H1 (cell line): ENCODE data around the gene CFAP74. TPM values are rescaled to one million over a fixed set of nuclear protein-coding genes. Genes with fewer than 3 reads are reported as not detected.

Source experiments
- CTCF ChIA-PET: fragments of 300-600 bp; sonication (Branson Sonifier 250); formaldehyde crosslinking; loops from one replicate; lab custom pipeline; 2021; ENCODE audit not compliant: partially characterized antibody; lab: Charles Lee
- POLR2A ChIA-PET: fragments of 300-600 bp; sonication (Branson Sonifier 250); formaldehyde crosslinking; loops from one replicate; lab custom pipeline; 2021; ENCODE audit warnings: inconsistent platforms; ENCODE audit not compliant: partially characterized antibody; lab: Charles Lee
- DNase-seq, 2 experiments: peaks; one replicate each; pipeline versions ENCODE4 v3.0.0 to v3.0.0-alpha.2; 2010 to 2022; ENCODE audit warnings: low spot score in 2 of 2, low read depth in 1 of 2, mixed read lengths in 1 of 2
- FAIRE-seq: peaks from 2 replicates; lab custom pipeline; 2011; peaks lifted over from hg19 to GRCh38; lab: Jason Lieb, UNC
- H2AFZ ChIP-seq: 2 replicates; pipeline ENCODE4 v1.8.1; 2012; ENCODE audit warnings: low read length, inconsistent platforms
- H2AK5ac ChIP-seq: 2 replicates; pipeline ENCODE4 v1.6.1; 2013; ENCODE audit warnings: low read depth, low read length
- H2BK120ac ChIP-seq: replicated peaks from 2 replicates; pipeline ENCODE3; 2013; ENCODE audit warnings: low read depth, low read length, inconsistent platforms
- H2BK12ac ChIP-seq: 2 replicates; pipeline ENCODE4 v1.6.1; 2013; ENCODE audit warnings: low read depth, low read length
- H2BK15ac ChIP-seq: 2 replicates; pipeline ENCODE4 v1.6.1; 2013; ENCODE audit warnings: low read length
- H2BK20ac ChIP-seq: 2 replicates; pipeline ENCODE4 v1.6.1; 2013; ENCODE audit warnings: low read length
- H2BK5ac ChIP-seq: 2 replicates; pipeline ENCODE4 v1.6.1; 2013; ENCODE audit warnings: low read depth, low read length
- H3K14ac ChIP-seq: 2 replicates; pipeline ENCODE4 v1.6.1; 2013; ENCODE audit warnings: inconsistent platforms; ENCODE audit not compliant: insufficient read length
- H3K18ac ChIP-seq: 2 replicates; pipeline ENCODE4 v1.6.1; 2013; ENCODE audit warnings: low read length; ENCODE audit errors: extremely low read depth
- H3K23ac ChIP-seq: 2 replicates; pipeline ENCODE4 v1.6.1; 2013; ENCODE audit warnings: inconsistent platforms; ENCODE audit not compliant: insufficient read length
- H3K23me2 ChIP-seq: 2 replicates; pipeline ENCODE4 v1.6.1; 2013; ENCODE audit warnings: low read depth, low read length
- H3K27ac ChIP-seq: 2 replicates; pipeline ENCODE4 v1.6.1; 2011; ENCODE audit warnings: low read depth, low read length, inconsistent platforms
- H3K27me3 ChIP-seq, 4 experiments: replicated peaks in 1 of 4; 1 replicate in 1 of 4; 2 replicates in 3 of 4; pipeline versions ENCODE4 v1.6.1 to v1.8.1; 2011 to 2013; ENCODE audit warnings: low read length in 3 of 4, mild to moderate bottlenecking in 3 of 4, inconsistent platforms in 2 of 4, mixed read lengths in 2 of 4, moderate library complexity in 1 of 4; ENCODE audit not compliant: control insufficient read depth in 3 of 4, insufficient read depth in 3 of 4; ENCODE audit errors: extremely low read depth in 1 of 4
- H3K36me3 ChIP-seq, 4 experiments: 2 replicates each; pipeline versions ENCODE4 v1.6.1 to v1.8.1; 2011 to 2013; ENCODE audit warnings: mild to moderate bottlenecking in 4 of 4, low read length in 3 of 4, moderate library complexity in 2 of 4, control low read depth in 1 of 4, inconsistent platforms in 1 of 4; ENCODE audit not compliant: insufficient read depth in 4 of 4, control insufficient read depth in 2 of 4
- H3K4ac ChIP-seq: replicated peaks from 2 replicates; pipeline ENCODE3; 2013; ENCODE audit warnings: low read length, low read depth, mixed read lengths, inconsistent platforms; ENCODE audit not compliant: insufficient read length
- H3K4me1 ChIP-seq, 4 experiments: replicated peaks in 1 of 4; 1 replicate in 1 of 4; 2 replicates in 3 of 4; pipeline versions ENCODE4 v1.6.1 to v1.8.1; 2011 to 2013; ENCODE audit warnings: low read length in 3 of 4, inconsistent platforms in 2 of 4, mixed read lengths in 1 of 4; ENCODE audit not compliant: insufficient read depth in 4 of 4, control insufficient read depth in 3 of 4
- H3K4me2 ChIP-seq, 2 experiments: 2 replicates each; pipeline versions ENCODE4 v1.6.1 to v1.8.1; 2011 to 2013; ENCODE audit warnings: low read depth in 2 of 2, low read length in 2 of 2, control low read depth in 1 of 2, inconsistent platforms in 1 of 2, mild to moderate bottlenecking in 1 of 2; ENCODE audit not compliant: insufficient read depth in 1 of 2
- H3K4me3 ChIP-seq, 4 experiments: fragments of 200-600, 300-600 bp in 1 of 4; sonication (generic), shearing (Covaris generic), sonication (Bioruptor Twin) in 1 of 4; 2 replicates each; pipeline versions ENCODE4 v1.5.1 to v1.8.1; 2011 to 2016; ENCODE audit warnings: low read length in 4 of 4, low read depth in 3 of 4, control low read depth in 2 of 4, inconsistent platforms in 2 of 4, mild to moderate bottlenecking in 2 of 4, mixed read lengths in 1 of 4, moderate library complexity in 1 of 4; ENCODE audit not compliant: insufficient read depth in 2 of 4; ENCODE audit errors: extremely low read depth in 1 of 4
- H3K56ac ChIP-seq: replicated peaks from 2 replicates; pipeline ENCODE3; 2013; ENCODE audit warnings: low read depth, mild to moderate bottlenecking, mixed read lengths, low read length, inconsistent platforms; ENCODE audit not compliant: insufficient read length
- H3K79me1 ChIP-seq: 2 replicates; pipeline ENCODE4 v1.6.1; 2013; ENCODE audit warnings: low read depth, low read length, control low read depth
- H3K79me2 ChIP-seq, 2 experiments: 2 replicates each; pipeline versions ENCODE4 v1.6.1 to v1.8.1; 2012 to 2013; ENCODE audit warnings: low read length in 2 of 2, mild to moderate bottlenecking in 2 of 2, inconsistent platforms in 1 of 2; ENCODE audit not compliant: insufficient read depth in 2 of 2, control insufficient read depth in 1 of 2
- H3K9ac ChIP-seq, 4 experiments: replicated peaks in 1 of 4; 1 replicate in 1 of 4; 2 replicates in 3 of 4; pipeline versions ENCODE4 v1.6.1 to v1.8.1; 2011 to 2013; ENCODE audit warnings: low read depth in 3 of 4, low read length in 3 of 4, control low read depth in 2 of 4, mild to moderate bottlenecking in 2 of 4, moderate library complexity in 2 of 4, inconsistent platforms in 1 of 4; ENCODE audit errors: extremely low read depth in 1 of 4
- H3K9me3 ChIP-seq, 2 experiments: 2 replicates each; pipeline versions ENCODE4 v1.6.1 to v1.8.1; 2012 to 2013; ENCODE audit warnings: mild to moderate bottlenecking in 2 of 2, moderate library complexity in 2 of 2, control low read depth in 1 of 2, inconsistent platforms in 1 of 2, low read depth in 1 of 2, low read length in 1 of 2, mixed read lengths in 1 of 2; ENCODE audit not compliant: insufficient read depth in 2 of 2
- H4K20me1 ChIP-seq, 2 experiments: replicated peaks in 1 of 2; 2 replicates each; pipeline versions ENCODE3 to v1.8.1; 2011 to 2013; ENCODE audit warnings: inconsistent platforms in 2 of 2, low read length in 2 of 2, mild to moderate bottlenecking in 1 of 2; ENCODE audit not compliant: insufficient read depth in 2 of 2, control insufficient read depth in 1 of 2
- H4K5ac ChIP-seq: 2 replicates; pipeline ENCODE4 v1.6.1; 2013; ENCODE audit warnings: low read length, low read depth, mixed read lengths, inconsistent platforms; ENCODE audit not compliant: insufficient read length
- H4K8ac ChIP-seq: 2 replicates; pipeline ENCODE4 v1.8.0; 2013; ENCODE audit warnings: mild to moderate bottlenecking, moderate library complexity, low read length, inconsistent platforms; ENCODE audit not compliant: insufficient read depth; ENCODE audit errors: extremely low read depth
- H4K91ac ChIP-seq: replicated peaks from 2 replicates; pipeline ENCODE3; 2013; ENCODE audit warnings: low read length, mixed read lengths, inconsistent platforms; ENCODE audit not compliant: insufficient read length
- CTBP2 ChIP-seq: IDR thresholded peaks from 2 replicates; pipeline ENCODE4 v1.7.0; 2011; ENCODE audit warnings: borderline replicate concordance, mild to moderate bottlenecking, moderate library complexity, mixed read lengths, low read length; ENCODE audit not compliant: insufficient read depth, insufficient read length
- HDAC2 ChIP-seq, 2 experiments: fragments of 300-600 bp in 1 of 2; sonication (generic) in 1 of 2; IDR thresholded peaks; 2 replicates each; pipeline ENCODE4 v1.6.1; 2011 to 2012; ENCODE audit warnings: low read depth in 2 of 2, low read length in 2 of 2, mild to moderate bottlenecking in 2 of 2, moderate library complexity in 2 of 2, borderline replicate concordance in 1 of 2, inconsistent platforms in 1 of 2
- POLR2A ChIP-seq, 2 experiments: IDR thresholded peaks; 1 replicate in 1 of 2; 2 replicates in 1 of 2; pipeline ENCODE4 v1.6.1; 2011; ENCODE audit warnings: low read depth in 2 of 2, low read length in 2 of 2, mild to moderate bottlenecking in 2 of 2; ENCODE audit errors: control extremely low read depth in 1 of 2
- POLR2AphosphoS5 ChIP-seq: IDR thresholded peaks from 2 replicates; pipeline ENCODE4 v1.6.1; 2011; ENCODE audit warnings: low read depth, low read length
- WGBS, 2 experiments: shearing (Covaris generic) in 1 of 2; methylation state at CpG; one replicate each; pipeline versions ENCODE4 v1.1.6 to v1.1.7; 2013 to 2015; ENCODE audit warnings: low lambda C conversion rate in 2 of 2, mixed read lengths in 2 of 2, inconsistent platforms in 1 of 2, low coverage in 1 of 2, missing lambda C conversion rate in 1 of 2; ENCODE audit not compliant: insufficient replicate concordance in 2 of 2, insufficient coverage in 1 of 2, insufficient read length in 1 of 2; ENCODE audit errors: extremely low coverage in 1 of 2, missing lambda C conversion rate in 1 of 2; 5-methylcytosine and 5-hydroxymethylcytosine counted together
- polyA plus RNA-seq, 7 experiments: library from polyadenylated mRNA; depleted of rRNA in 3 of 7; stranded (reverse) in 5 of 7; unstranded in 2 of 7; fragments of >200 nt in 5 of 7; fragments of 200-250 nt in 2 of 7; gene quantifications; 1 replicate in 5 of 7; 2 replicates in 1 of 7; 4 replicates in 1 of 7; pipeline versions ENCODE4 v1.2.1 to v1.2.3, GENCODE V29; 2011 to 2013; ENCODE audit warnings: missing spikeins in 2 of 7, mixed read lengths in 2 of 7
- total RNA-seq: library from RNA; stranded (reverse); fragmentation: NEBNext Ultra II Directional; extraction: Animal tissue kit (Norgen Biotek cat#: 25700); gene quantifications from 2 replicates; pipeline ENCODE4 v1.2.1, GENCODE V29; 2021

CFAP74 gene
- total and polyA plus RNA-seq, 2 of the 8 experiments (the other 6 are each of a cell fraction or from before 2014, with no cell fraction given), result 0.09 to 0.20 TPM

DNA sequence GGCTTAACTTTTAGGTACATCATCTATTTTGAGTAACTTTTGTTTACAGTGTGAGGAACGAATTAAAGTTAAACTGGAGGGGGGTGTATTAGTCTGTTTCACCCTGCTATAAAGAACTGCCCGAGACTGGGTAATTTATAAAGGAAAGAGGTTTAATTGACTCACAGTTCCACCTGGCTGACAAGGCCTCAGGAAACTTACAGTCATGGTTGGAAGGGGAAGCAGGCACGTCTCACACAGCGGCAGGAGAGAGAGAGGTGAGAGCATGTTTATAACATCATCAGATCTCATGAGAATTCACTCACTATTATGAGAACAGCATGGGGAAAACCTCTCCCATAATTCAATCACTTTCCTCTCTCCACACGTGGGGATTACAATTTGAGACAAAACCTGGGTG, 52.6 kb downstream of the CFAP74 start:
- H2BK12ac ChIP-seq, result no peak overlapping the region
- H3K23ac ChIP-seq, result no peak overlapping the region
- H2BK20ac ChIP-seq, result no peak overlapping the region
- peaks cover 0 to 1% of the 10 kb centered on the region in 2 experiments for H4K20me1 ChIP-seq
- WGBS, 2 experiments, result 91% methylated on average over 5 of the region's 5 CpGs; no CpG with 5 or more reads in 1 of the 2 experiments
- H3K79me2 ChIP-seq, result no peaks in the 10 kb centered on the region
- H2BK15ac ChIP-seq, result no peak overlapping the region
- no peak overlapping the region for H2AK5ac ChIP-seq
- no peak overlapping the region for H2AFZ ChIP-seq
- no peak overlapping the region for H3K18ac ChIP-seq
- H4K8ac ChIP-seq, result no peak overlapping the region
- no peak overlapping the region for H2BK5ac ChIP-seq
- H3K27me3 ChIP-seq, result no peaks in the 10 kb centered on the region
- no peak overlapping the region for H4K91ac ChIP-seq
- peaks cover 0 to 5% of the 10 kb centered on the region in 2 experiments; a peak in 1 of 4 replicates for H3K9me3 ChIP-seq
- no peak overlapping the region for H3K27ac ChIP-seq
- no peak overlapping the region for H3K14ac ChIP-seq
- TF ChIP-seq POLR2A (IDR thresholded peaks at IDR 0.05; ENCODE audit: control extremely low read depth in 1 of 2, low read depth in 2 of 2, low read length in 2 of 2) (no peak), HDAC2 (IDR thresholded peaks at IDR 0.05; ENCODE audit: borderline replicate concordance in 1 of 2, low read depth in 2 of 2, low read length in 2 of 2) (no peak), CTBP2 (no peak), POLR2AphosphoS5 (no peak)
- no peak overlapping the region for H3K4me3 ChIP-seq
- H3K79me1 ChIP-seq, result no peaks in the 10 kb centered on the region
- no peak overlapping the region for H2BK120ac ChIP-seq
- H3K4me2 ChIP-seq, result no peak overlapping the region
- DNase-seq (no peak), FAIRE-seq (no peak)
- H3K56ac ChIP-seq, result no peak overlapping the region
- no peak overlapping the region for H3K9ac ChIP-seq
- H3K4ac ChIP-seq, result no peak overlapping the region
- no peak overlapping the region for H4K5ac ChIP-seq
- CTCF ChIA-PET, result interaction anchor here (5.3 kb wide), 1 partner anchor 9 kb away, joined by 29 read pairs; no protein-coding TSS in a partner anchor
- H3K4me1 ChIP-seq, result no peaks in the 10 kb centered on the region
- peaks cover 2% of the 10 kb centered on the region; the same call in 1 of the 2 replicates for H3K23me2 ChIP-seq
- POLR2A ChIA-PET, result interaction anchor here (1.1 kb wide), 1 partner anchor 7 kb away, joined by 6 read pairs; no protein-coding TSS in a partner anchor
- H3K36me3 ChIP-seq, result no peaks in the 10 kb centered on the region; a peak in 1 of 8 replicates
